DOHH2 (cell line): ENCODE results near the gene BRD3.

Experiments
- EZH2phosphoT487 ChIP-seq: fragments of 200-600 bp; sonication (generic); IDR thresholded peaks from 2 replicates; pipeline ENCODE4 v1.6.1; 2017; ENCODE audit warnings: borderline replicate concordance, mild to moderate bottlenecking, antibody characterized with exemption, low read length, moderate library complexity, mixed read lengths
- TF ChIP-seq, protein P1 (sequence below): fragments of 200-600 bp; sonication (generic); IDR thresholded peaks from one replicate; pipeline ENCODE4 v1.5.1; 2014; ENCODE audit warnings: antibody characterized with exemption, mild to moderate bottlenecking, low read depth, low read length; ENCODE audit not compliant: poor library complexity, severe bottlenecking

DNA sequence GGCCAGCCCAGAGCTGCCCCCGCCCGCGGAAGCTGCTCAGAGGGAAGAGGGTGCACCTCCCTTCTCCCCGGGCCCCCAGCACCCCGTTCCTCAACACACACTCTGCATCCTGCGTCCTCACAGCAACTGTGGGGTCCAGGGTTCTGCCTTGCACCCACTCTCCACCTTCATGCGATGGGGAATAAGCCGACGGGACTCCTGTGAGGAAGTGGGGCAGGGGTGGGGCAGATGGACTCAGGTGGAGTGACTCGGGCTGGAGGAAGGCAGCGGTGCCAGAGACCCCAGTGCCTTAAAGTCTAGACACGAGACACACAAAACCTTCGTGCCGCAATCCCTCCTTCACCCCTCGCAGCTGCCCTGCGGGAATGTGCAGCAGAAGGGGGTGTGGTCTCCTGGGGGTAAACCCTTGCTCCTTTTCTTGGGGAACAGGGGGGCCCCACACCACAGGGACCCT is 8.6 kb downstream of the BRD3 start:
- TF ChIP-seq, protein P1, sequence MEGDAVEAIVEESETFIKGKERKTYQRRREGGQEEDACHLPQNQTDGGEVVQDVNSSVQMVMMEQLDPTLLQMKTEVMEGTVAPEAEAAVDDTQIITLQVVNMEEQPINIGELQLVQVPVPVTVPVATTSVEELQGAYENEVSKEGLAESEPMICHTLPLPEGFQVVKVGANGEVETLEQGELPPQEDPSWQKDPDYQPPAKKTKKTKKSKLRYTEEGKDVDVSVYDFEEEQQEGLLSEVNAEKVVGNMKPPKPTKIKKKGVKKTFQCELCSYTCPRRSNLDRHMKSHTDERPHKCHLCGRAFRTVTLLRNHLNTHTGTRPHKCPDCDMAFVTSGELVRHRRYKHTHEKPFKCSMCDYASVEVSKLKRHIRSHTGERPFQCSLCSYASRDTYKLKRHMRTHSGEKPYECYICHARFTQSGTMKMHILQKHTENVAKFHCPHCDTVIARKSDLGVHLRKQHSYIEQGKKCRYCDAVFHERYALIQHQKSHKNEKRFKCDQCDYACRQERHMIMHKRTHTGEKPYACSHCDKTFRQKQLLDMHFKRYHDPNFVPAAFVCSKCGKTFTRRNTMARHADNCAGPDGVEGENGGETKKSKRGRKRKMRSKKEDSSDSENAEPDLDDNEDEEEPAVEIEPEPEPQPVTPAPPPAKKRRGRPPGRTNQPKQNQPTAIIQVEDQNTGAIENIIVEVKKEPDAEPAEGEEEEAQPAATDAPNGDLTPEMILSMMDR, result no peak
- TF ChIP-seq EZH2phosphoT487, result no peak
